Fibroblast of skin of left quadriceps (primary cell): Measurements from ENCODE around the gene GAREM1.
"Not testable (repeated sequence)": the region's sequence is repeated elsewhere in the genome, so short reads cannot be mapped to it uniquely, and the experiment has no call there.

Experiments
- DNase-seq, 2 experiments: peaks; one replicate each; pipeline ENCODE4 v3.0.0-alpha.2; 2013; ENCODE audit warnings: low read depth in 2 of 2

The GAREM1 gene

GRCh38 chr18:32257084-32257785 is 213.4 kb downstream of the GAREM1 start:
- no peak for DNase-seq

DNA sequence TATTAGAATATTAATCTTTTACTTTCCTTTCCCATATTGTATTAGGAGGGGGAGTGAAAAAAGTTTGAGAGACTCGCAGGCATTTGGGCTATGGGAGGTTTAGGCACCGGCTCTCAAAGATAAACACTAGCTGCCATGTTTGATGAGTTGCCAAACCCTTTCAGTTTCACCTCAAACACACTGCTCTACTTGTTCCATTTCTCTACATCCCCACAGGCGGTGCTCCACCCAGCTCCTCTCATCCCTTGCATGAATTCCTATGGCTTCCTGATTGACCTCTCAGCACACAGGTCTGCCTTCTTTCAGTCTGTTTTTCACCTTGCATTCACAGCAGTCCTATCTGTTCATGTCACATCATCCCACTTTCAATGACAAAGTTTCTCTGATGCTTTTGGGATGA is 215.1 kb downstream of the GAREM1 start:
- no peak for DNase-seq

DNA sequence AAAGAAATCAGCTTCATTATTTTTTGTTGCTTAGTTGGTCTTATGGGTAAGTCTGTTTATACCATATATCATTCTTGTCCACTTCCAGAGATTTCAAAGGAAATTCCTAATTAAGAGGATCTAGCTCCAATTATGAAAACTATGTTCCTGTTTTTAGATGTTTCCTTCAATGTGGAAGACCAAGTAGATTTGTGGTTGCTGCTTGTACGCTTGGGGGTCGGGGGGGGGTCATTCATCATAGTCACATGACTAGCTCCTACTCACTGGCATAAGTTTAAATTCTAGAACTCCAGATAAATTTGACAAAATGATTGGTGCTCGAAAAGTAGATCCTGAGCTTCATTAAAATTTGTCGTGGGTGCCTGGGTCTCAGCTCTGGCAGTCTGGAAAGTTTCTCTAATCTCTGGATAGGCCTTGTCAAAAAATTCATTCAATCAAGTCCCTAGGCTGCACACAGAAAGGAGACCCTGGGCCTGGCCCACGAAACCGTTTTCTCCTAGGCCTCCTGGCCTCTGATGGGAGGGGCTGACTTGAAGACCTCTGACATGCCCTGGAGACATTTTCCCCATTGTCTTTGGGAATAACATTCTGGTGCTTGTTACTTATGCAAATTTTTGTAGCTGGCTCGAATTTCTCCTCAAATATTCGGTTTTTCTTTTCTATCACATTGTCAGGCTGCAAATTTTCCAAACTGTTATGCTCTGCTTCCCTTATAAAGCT is 218.4 kb downstream of the GAREM1 start:
- DNase-seq, result no peak

GRCh38 chr18:32251466-32251865 is 219.2 kb downstream of the GAREM1 start:
- DNase-seq, result no peak

DNA sequence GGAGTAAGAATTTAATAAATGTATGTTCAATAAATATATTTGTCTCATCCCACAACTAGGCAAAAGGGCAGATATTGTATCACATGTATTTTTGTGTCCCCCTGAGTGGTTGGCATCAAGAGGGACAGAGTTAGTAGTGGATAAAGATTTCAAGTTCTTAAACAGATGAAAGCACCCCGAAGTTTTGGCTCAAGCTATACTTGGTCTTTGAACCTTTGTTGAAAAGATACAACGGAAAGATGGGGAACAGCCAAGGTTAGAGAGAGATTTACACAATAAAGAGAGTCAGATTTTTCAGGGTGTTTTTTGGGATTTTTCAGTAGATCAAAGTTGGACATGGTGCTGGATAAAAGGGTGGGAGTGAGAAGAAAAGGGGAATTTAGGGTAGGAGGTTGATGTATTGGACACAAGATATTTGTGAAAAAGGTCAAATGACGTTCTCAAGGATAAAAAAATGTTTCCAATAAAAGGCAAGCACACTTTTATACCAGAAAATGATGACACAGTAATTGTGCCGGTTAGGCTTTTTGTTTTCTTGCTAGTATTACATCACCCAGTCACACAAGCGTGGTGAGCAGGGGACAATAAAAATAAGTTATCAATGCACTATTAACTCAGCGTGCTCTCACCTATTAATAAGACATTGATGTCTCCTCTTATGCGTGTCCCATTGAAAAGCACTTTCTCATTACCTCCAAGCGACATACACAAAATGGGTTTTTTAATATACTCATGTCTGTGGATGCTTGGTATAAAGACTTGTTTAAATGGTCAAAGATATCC is 221.3 kb downstream of the GAREM1 start:
- no peak for DNase-seq

DNA sequence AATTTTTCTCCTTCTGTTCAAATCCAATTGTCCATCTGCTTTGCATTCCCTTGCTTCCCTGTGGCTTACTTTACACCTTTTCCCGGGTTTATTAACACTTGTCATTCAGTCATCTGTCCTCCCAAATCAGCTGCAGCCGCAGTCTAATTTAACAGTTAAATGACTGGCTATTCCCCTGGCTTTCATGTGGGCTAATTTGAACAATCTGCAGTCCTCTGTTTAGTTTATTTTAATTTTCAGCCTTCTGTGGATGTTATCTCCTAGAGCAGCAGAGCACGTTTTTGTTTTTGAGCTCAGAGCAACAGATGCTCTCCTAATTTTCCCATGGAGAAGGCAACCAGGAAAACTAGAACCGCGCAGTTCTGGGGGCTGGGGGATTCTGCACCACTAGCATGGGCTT is 225.8 kb downstream of the GAREM1 start:
- no peak for DNase-seq

GRCh38 chr18:32243358-32243757 is 227.3 kb downstream of the GAREM1 start:
- DNase-seq, result no peak

- no peak for DNase-seq
Measured at GRCh38 chr18:32242395-32242794, 228.3 kb downstream of the GAREM1 start.

GRCh38 chr18:32238635-32239268 is 231.9 kb downstream of the GAREM1 start:
- no peak for DNase-seq

DNA sequence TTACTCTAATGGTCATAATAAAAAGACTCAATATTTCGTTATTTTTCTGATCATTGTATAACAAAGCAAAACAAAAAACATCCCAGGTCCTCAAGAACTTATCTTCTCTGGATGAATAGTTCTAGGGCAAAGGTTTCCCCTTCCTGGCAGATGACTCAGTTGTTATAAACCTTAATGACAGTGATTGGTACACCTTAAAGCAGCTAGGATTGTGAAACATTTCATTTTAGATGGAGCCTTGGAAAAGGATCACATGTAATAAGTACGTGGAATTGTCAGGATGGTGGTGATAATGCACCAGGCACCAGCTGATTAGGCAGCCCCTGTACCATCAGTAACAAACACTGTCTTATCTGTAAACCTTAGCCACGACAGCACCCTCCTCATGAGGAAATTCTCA is 233.6 kb downstream of the GAREM1 start:
- no peak for DNase-seq

DNA sequence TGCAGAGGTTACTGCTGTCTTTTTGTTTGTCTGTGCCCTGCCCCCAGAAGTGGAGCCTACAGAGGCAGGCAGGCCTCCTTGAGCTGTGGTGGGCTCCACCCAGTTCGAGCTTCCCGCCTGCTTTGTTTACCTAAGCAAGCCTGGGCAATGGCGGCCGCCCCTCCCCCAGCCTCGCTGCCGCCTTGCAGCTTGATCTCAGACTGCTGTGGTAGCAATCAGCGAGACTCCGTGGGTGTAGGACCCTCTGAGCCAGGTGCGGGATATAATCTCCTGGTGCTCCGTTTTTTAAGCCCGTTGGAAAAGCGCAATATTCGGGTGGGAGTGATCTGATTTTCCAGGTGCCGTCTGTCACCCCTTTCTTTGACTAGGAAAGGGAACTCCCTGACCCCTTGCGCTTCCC is 237.3 kb downstream of the GAREM1 start:
- not testable (repeated sequence) for DNase-seq

DNA sequence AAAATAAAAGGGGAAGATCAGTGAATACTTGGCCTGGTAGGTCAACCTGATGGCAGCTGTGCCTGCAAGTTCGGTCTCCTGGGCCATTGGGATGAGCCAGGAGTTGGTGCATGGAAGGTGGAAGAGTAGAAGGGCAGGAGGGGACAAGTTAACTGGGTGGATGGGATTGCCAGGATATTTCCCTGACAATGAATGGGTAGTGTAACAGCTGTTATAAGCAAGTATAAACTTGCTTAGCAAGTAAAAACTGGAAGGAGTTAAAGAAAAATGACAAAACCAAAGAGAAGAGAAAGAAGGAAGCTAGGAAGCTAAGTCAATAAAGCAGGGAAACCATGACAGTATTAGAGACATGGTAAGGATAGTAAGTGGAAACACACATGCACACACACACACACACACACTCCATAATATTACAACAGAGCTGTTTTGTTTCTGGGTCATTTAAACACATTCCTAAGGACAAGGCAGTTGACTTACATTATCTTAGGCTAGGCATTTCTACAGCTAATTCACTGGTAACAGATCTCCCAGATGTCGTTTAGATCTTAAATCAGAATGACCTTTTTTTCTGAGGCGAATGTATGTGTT is 251.2 kb downstream of the GAREM1 start:
- no peak for DNase-seq

DNA sequence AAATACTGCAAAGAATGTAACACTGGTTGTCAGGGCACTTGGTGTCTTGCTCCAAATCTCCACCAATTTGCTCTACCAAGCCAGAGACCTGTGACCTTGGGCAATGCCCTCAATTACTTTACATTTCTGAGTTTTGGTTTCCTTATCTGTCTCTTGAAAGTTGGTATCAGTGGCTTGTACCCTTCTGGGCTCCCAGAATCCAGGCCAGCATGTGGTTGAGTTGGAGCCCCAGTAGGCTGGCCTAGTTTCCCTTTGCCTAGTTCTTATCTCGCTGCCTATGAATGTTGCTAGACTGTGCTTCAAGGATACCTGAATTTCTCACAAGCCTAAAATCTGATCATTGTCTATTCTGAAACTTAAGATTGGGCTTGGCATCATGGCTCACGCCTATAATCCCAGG is 254.3 kb downstream of the GAREM1 start:
- DNase-seq, result no peak

DNA sequence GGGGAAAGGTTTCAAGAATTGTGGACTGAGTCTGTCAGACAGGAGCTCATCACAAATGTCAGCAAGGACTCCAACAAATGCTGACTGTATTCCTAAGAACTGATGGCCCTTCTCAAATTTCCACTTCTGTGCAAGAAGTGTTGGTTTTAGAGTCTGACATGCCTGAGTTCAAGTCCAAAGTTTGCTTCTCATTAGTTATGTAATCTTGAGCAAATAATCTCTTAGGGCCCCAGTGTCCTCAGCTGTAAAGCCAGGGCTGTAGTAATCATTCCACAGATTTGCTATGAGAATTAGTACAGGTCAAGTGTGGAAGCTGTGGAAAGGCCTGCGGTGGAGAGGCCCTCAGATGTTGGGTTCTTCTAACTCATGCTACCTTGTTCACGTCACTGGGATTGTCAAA is 257.0 kb downstream of the GAREM1 start:
- no peak for DNase-seq
